ENCODE measurements around the gene TSPAN19. TPM values are rescaled to one million over a fixed set of nuclear protein-coding genes. Genes with fewer than 3 reads are reported as not detected.

Gene TSPAN19
- total RNA-seq, 2 donors from 2014 or later: 0.41 TPM; not detected in 1

GRCh38 chr12:84969226-84969625 lies 66.9 kb downstream of the TSPAN19 start:
- Histone ChIP-seq H3K36me3 (no peaks in the 10 kb centered on the region), H3K4me3 (no peak overlapping the region), H3K4me1 (replicated peaks) (no peaks in the 10 kb centered on the region), H3K27me3 (replicated peaks; ENCODE audit: insufficient read depth) (no peaks in the 10 kb centered on the region), H3K9me3 (no peaks in the 10 kb centered on the region), H3K27ac (no peak overlapping the region)
- no peak for DNase-seq (ENCODE audit: low spot score)
- no peak for TF ChIP-seq CTCF (IDR thresholded peaks at IDR 0.05)
- TF ChIP-seq POLR2A (IDR thresholded peaks at IDR 0.05): no peak
- WGBS: 43% methylated on average over 3 of the region's 3 CpGs
- intact Hi-C loops (cut with DNase I): no loop called here

Other genes starting within 250 kb of the TSPAN19 start
- under 1 TPM in 1 of 2 donors, not detected in 1; 0.45 TPM for gene SLC6A15, start 123.5 kb downstream of the TSPAN19 start, total RNA-seq
- gene LRRIQ1, start 74 bp upstream of the TSPAN19 start, total RNA-seq: 10 to 100 TPM in 1 of 2 donors, 1 to 10 TPM in 1; 2.6 to 12.8 TPM
- gene ALX1, start 243.9 kb upstream of the TSPAN19 start, total RNA-seq: not detected